ENCODE results near the gene CCDC178.

DNA sequence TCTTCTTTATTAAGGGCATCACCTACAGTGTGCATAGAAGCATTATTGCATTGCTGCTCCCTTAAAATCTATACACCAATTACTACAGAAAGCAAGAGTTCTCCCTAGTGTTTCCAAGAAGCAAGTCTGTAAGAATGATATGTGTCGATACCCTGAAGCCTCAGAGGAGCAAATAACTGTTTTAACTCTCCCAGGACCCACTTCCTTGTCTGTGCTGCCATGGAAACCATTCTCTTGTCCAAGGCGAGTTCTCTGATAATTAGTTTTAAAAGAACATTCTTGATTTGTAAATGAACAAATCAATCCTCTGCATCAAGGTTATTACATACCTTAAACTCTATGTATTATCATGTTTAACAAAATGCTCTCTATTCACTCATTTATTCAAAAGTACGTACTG lies 340.9 kb downstream of the CCDC178 start:
- TF ChIP-seq, protein P1, sequence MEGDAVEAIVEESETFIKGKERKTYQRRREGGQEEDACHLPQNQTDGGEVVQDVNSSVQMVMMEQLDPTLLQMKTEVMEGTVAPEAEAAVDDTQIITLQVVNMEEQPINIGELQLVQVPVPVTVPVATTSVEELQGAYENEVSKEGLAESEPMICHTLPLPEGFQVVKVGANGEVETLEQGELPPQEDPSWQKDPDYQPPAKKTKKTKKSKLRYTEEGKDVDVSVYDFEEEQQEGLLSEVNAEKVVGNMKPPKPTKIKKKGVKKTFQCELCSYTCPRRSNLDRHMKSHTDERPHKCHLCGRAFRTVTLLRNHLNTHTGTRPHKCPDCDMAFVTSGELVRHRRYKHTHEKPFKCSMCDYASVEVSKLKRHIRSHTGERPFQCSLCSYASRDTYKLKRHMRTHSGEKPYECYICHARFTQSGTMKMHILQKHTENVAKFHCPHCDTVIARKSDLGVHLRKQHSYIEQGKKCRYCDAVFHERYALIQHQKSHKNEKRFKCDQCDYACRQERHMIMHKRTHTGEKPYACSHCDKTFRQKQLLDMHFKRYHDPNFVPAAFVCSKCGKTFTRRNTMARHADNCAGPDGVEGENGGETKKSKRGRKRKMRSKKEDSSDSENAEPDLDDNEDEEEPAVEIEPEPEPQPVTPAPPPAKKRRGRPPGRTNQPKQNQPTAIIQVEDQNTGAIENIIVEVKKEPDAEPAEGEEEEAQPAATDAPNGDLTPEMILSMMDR (IDR thresholded peaks at IDR 0.05 in 2 of 3, conservative IDR thresholded peaks at IDR 0.05 in 1 of 3; ENCODE audit: borderline replicate concordance in 1 of 3, insufficient read depth in 1 of 3, low read depth in 2 of 3, low read length in 2 of 3): no peak
- TF ChIP-seq, protein P2, sequence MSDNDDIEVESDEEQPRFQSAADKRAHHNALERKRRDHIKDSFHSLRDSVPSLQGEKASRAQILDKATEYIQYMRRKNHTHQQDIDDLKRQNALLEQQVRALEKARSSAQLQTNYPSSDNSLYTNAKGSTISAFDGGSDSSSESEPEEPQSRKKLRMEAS (IDR thresholded peaks at IDR 0.05): no peak
- TF ChIP-seq EZH2 (IDR thresholded peaks at IDR 0.05) (no peak), SIN3A (IDR thresholded peaks at IDR 0.05; ENCODE audit: low read depth) (no peak), ELF1 (IDR thresholded peaks at IDR 0.05; ENCODE audit: borderline replicate concordance, low read depth) (no peak), ZNF274 (IDR thresholded peaks at IDR 0.05; ENCODE audit: low read depth, low read length) (no peak), POLR2A (IDR thresholded peaks at IDR 0.05; ENCODE audit: borderline replicate concordance, extremely low read depth, insufficient read depth, insufficient read length) (no peak), POLR2AphosphoS5 (IDR thresholded peaks at IDR 0.05; ENCODE audit: low read depth, low read length) (no peak), SRF (IDR thresholded peaks at IDR 0.05; ENCODE audit: low read depth) (no peak), YY1 (IDR thresholded peaks at IDR 0.05; ENCODE audit: extremely low read depth, insufficient replicate concordance, low read depth, low read length) (no peak), ATF3 (IDR thresholded peaks at IDR 0.05) (no peak), EGR1 (IDR thresholded peaks at IDR 0.05; ENCODE audit: low read depth) (no peak)

Measured in HCT116 (cell line).